ENCODE measurements around the gene COX7A2.

COX7A2 gene

DNA sequence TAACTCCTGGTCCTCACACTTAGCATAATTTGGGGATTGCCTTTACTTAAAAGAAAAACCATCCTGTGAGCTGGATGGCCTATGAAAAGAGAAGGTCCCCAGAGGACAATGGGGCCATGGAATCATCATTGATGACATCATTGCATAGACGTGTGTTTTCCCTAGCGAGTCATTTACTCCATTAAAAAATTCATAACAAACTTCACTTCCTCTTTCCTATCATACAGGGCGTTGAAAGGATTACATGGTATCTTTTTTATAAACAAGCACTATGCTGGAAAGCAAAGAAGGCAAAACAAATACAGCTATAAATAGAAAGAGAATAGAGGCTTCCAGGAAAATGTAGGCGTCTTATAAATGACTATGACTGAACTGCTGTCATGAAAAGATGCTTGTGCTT is 26.4 kb downstream of the COX7A2 start:
- no peak for DNase-seq (ENCODE audit: low spot score)
- TF ChIP-seq, protein P1, sequence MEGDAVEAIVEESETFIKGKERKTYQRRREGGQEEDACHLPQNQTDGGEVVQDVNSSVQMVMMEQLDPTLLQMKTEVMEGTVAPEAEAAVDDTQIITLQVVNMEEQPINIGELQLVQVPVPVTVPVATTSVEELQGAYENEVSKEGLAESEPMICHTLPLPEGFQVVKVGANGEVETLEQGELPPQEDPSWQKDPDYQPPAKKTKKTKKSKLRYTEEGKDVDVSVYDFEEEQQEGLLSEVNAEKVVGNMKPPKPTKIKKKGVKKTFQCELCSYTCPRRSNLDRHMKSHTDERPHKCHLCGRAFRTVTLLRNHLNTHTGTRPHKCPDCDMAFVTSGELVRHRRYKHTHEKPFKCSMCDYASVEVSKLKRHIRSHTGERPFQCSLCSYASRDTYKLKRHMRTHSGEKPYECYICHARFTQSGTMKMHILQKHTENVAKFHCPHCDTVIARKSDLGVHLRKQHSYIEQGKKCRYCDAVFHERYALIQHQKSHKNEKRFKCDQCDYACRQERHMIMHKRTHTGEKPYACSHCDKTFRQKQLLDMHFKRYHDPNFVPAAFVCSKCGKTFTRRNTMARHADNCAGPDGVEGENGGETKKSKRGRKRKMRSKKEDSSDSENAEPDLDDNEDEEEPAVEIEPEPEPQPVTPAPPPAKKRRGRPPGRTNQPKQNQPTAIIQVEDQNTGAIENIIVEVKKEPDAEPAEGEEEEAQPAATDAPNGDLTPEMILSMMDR (IDR thresholded peaks at IDR 0.05; ENCODE audit: extremely low read depth, missing control alignments): no peak

DNA sequence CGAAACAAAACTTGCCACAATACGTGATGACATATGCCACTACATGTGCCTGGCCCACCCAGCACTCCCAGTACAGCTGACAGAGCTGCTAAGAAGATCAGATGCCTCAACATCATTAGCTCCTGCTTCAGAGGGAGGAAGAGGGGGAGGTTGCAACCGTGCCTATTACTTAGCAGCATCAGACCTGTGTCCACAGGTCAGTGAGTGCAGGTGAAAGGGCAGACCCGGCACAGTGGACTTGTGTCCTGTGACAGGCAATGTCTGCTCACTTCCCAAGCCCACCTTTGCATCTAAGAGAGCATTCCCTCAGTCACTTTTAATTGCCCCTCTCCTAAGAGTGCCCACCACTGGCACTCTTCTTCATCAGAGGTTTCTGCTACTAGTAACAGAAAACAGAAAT is 28.3 kb downstream of the COX7A2 start:
- TF ChIP-seq, protein P1 (IDR thresholded peaks at IDR 0.05; ENCODE audit: extremely low read depth, missing control alignments): no peak
- DNase-seq (ENCODE audit: low spot score): no peak

DNA sequence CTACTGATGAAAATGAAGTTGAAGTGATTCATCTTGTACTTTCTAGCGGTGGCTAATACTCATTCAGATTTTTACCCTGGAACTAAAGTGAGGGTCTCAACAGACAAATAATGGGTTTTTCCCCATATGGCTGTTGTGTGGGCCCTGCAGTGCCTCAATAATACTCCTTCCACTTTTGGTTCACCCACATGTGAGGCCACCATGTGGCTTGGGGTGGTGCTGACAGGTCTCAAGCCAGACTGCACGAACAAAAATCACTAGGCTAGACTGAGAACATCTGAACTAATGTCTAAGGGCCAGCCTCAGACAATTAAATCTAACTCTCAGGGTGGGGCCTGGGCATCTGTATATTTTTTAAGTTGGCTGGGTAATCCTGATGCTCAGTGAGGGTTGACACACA is 29.9 kb downstream of the COX7A2 start:
- peak; percentile 14 for DNase-seq (ENCODE audit: low spot score)
- TF ChIP-seq, protein P1 (IDR thresholded peaks at IDR 0.05; ENCODE audit: extremely low read depth, missing control alignments): no peak

DNA sequence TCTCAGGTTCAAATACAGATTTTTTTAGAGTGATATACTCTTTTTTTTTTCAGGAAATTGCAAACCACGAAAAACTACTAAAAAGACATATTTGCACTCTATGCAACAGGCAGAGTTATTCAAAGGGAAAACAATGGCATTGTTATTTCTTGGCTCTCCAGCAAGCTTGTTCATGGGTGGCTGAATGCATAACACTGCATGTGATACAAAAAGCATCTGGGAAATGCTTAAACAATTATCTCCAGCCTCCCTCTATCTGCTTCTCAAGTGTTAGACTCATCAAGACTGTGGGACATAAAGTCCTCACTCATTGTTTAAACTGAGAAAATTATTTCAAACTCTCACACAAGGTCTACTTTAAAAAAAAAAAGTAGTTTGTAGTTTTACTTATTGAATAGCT is 30.5 kb downstream of the COX7A2 start:
- TF ChIP-seq, protein P1 (IDR thresholded peaks at IDR 0.05; ENCODE audit: extremely low read depth, missing control alignments): no peak
- no peak for DNase-seq (ENCODE audit: low spot score)

DNA sequence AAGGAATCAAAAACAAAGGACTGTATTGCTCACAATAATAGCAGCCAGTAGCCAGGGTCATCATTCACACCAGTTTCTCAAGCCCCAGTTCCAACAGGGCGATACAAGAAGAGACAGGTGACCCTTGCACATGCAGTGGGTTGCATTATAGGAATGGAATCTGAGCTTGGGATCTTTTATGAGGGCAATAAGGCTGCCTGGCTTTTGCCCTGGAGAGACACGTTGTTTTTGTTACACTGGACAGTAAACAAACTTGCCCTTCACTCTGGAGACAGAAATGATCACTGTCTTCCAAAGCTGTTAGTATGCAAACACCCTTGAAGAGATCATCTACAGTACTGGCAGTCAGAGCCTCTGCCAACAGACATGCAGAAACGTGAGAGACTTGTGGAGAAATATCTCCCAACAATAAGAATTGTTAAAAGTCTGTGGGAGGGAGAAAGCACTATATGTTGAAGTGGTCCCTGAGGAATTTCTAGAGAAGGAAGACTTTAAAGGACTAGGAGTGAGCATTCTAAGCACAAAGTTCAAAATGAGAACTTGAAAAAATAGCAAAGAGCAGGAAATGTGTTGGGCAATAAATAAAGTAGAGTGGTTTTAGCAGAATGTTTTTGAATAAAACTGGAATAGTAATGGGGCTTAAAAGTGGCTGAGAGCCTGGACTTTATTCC is 31.5 kb downstream of the COX7A2 start:
- no peak for DNase-seq (ENCODE audit: low spot score)
- TF ChIP-seq, protein P1 (IDR thresholded peaks at IDR 0.05; ENCODE audit: extremely low read depth, missing control alignments): no peak

DNA sequence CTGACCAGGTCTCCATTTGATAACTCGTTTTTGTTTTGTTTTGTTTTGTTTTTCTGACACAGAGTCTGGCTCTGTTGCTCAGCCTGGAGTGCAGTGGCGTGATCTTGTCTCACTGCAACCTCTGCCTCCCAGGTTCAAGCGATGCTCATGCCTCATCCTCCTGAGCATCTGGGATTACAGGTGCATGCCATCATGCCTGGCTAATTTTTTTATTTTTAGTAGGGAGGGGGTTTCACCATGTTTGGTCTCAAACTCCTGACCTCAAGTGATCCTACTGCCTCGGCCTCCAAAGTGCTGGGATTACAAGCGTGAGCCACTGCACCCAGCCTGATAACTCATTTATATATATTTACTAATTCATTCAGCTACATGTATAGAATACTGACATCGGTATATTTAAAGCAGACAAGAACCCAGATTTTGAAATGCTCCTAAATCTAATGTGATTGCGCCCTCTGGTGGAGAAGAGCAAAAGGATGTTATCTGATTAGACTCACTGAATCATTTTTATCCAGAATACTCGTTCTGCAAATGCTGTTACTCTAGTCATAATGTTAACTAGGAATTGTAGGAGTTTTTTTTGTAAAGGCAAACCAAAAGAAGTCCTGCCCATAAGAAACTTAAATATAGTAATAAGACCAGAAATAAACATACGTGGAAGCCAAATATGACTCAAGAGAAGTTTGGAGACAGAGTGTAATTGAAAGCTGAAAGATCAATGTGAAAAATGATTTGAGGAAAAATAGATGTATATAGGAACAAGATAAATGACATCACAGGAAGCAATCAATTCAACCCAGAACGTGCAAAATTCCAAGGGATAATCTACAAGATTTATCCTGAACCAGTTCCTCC is 32.5 kb downstream of the COX7A2 start:
- DNase-seq (ENCODE audit: low spot score): peak; percentile 44
- TF ChIP-seq, protein P1 (IDR thresholded peaks at IDR 0.05; ENCODE audit: extremely low read depth, missing control alignments): peak; percentile 32

DNA sequence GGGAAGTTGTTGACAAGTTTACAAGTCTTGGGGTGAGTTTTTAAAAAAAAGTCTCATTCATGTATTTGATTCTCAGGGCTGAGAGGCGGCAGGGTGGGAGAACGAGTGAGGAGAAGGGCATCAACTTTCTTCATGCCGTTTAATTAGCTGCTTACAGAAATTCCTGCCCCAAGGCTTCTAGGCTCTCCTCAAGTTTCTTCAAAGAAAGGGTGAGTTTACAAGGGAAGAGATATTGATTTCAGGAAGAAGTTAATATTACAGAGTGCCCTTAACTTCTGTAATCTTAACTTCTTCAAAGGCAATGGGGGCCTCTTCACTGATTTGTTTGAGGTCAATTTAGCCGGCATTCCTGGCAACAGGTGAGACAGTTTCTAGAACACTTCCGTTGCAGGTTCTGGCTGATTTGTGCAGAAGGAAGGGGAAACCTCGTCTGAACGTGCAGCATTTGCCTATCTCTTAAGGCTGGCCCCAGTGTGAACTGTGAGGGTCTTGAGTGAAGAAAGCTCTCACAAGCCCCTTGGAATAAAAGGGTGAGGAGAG is 34.3 kb downstream of the COX7A2 start:
- TF ChIP-seq, protein P1 (IDR thresholded peaks at IDR 0.05; ENCODE audit: extremely low read depth, missing control alignments): no peak
- no peak for DNase-seq (ENCODE audit: low spot score)
